ENCODE measurements around the gene TRIM14.
A peak's percentile ranks its signal among the peaks of the same experiment; 100 is the strongest.
"Not testable (repeated sequence)": the region's sequence is repeated elsewhere in the genome, so short reads cannot be mapped to it uniquely, and the experiment has no call there.

Gene TRIM14

GRCh38 chr9:98104445-98104881, 14.6 kb downstream of the TRIM14 start:
- DNase-seq: peak in 1 of 5 donors; percentile 43

- peak; percentile 60 to 98 (median 77) for DNase-seq
Observed at GRCh38 chr9:98101868-98102273, 17.2 kb downstream of the TRIM14 start.

GRCh38 chr9:98101416-98101815, 17.6 kb downstream of the TRIM14 start:
- DNase-seq: no peak

GRCh38 chr9:98100456-98100855, 18.6 kb downstream of the TRIM14 start:
- no peak for DNase-seq

- DNase-seq: peak in 1 of 5 donors; percentile 55
Observed at GRCh38 chr9:98099898-98100297, 19.1 kb downstream of the TRIM14 start.

- DNase-seq: no peak
Observed at GRCh38 chr9:98099346-98099745, 19.7 kb downstream of the TRIM14 start.

- DNase-seq: peak in 2 of 5 donors; percentile 37 to 81
Observed at GRCh38 chr9:98097836-98098235, 21.2 kb downstream of the TRIM14 start.

- DNase-seq: no peak
Observed at GRCh38 chr9:98096091-98096490, 22.9 kb downstream of the TRIM14 start.

GRCh38 chr9:98095401-98095800, 23.6 kb downstream of the TRIM14 start:
- no peak for DNase-seq

- DNase-seq: no peak
Observed at GRCh38 chr9:98094851-98095250, 24.2 kb downstream of the TRIM14 start.

GRCh38 chr9:98094316-98094715, 24.7 kb downstream of the TRIM14 start:
- DNase-seq: no peak

GRCh38 chr9:98092613-98092931, 26.4 kb downstream of the TRIM14 start:
- DNase-seq: peak in 1 of 5 donors; percentile 21

- no peak for DNase-seq
Observed at GRCh38 chr9:98091735-98092612, 27.0 kb downstream of the TRIM14 start.

GRCh38 chr9:98090674-98091073, 28.3 kb downstream of the TRIM14 start:
- DNase-seq: not testable (repeated sequence)

- DNase-seq: peak in 3 of 5 donors; percentile 18 to 20 (median 19)
Observed at GRCh38 chr9:98087420-98088354, 31.3 kb downstream of the TRIM14 start.

GRCh38 chr9:98086461-98086860, 32.6 kb downstream of the TRIM14 start:
- no peak for DNase-seq

GRCh38 chr9:98085944-98086343, 33.1 kb downstream of the TRIM14 start:
- DNase-seq: no peak

GRCh38 chr9:98085058-98085457, 34.0 kb downstream of the TRIM14 start:
- no peak for DNase-seq

- DNase-seq: no peak
Observed at GRCh38 chr9:98084396-98084795, 34.6 kb downstream of the TRIM14 start.

- DNase-seq: no peak
Observed at GRCh38 chr9:98083566-98084183, 35.3 kb downstream of the TRIM14 start.

GRCh38 chr9:98083061-98083501, 35.9 kb downstream of the TRIM14 start:
- no peak for DNase-seq

- DNase-seq: peak in 1 of 5 donors; percentile 75
Observed at GRCh38 chr9:98081477-98082219, 37.4 kb downstream of the TRIM14 start.

Measured in T-helper 1 cell (primary cell).